Measurements from ENCODE around the gene TMEM11. TPM values are rescaled to one million over a fixed set of nuclear protein-coding genes. Genes with fewer than 3 reads are reported as not detected.

Gene TMEM11
- total RNA-seq, 1 donor = 21.6 TPM

DNA sequence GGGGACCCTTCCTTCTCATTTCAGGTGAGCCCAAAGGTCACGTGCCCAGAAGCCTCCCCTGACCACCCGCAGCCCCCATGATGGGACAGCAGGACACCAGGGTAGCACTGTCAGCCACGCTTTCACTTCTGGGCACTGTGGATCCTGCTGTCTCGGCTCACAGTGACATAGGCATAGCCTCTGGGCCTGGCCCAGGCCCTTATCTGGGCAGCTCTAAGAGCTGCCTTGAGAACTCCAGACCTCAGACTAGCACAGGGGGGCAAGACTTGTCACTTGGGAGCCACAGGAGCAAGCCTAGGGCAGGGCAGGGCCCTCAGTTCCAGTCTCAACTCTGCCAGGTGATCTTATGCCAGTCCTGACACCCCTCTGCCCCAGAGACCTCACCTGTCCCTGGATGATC is 34.5 kb upstream of the TMEM11 start:
- no peak overlapping the region for H3K4me3 ChIP-seq (ENCODE audit: low read depth, low read length)
- DNase-seq (ENCODE audit: low read depth) = no peak
- TF ChIP-seq, protein P1, sequence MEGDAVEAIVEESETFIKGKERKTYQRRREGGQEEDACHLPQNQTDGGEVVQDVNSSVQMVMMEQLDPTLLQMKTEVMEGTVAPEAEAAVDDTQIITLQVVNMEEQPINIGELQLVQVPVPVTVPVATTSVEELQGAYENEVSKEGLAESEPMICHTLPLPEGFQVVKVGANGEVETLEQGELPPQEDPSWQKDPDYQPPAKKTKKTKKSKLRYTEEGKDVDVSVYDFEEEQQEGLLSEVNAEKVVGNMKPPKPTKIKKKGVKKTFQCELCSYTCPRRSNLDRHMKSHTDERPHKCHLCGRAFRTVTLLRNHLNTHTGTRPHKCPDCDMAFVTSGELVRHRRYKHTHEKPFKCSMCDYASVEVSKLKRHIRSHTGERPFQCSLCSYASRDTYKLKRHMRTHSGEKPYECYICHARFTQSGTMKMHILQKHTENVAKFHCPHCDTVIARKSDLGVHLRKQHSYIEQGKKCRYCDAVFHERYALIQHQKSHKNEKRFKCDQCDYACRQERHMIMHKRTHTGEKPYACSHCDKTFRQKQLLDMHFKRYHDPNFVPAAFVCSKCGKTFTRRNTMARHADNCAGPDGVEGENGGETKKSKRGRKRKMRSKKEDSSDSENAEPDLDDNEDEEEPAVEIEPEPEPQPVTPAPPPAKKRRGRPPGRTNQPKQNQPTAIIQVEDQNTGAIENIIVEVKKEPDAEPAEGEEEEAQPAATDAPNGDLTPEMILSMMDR (IDR thresholded peaks at IDR 0.05; ENCODE audit: insufficient read depth, low read depth, low read length) = no peak

DNA sequence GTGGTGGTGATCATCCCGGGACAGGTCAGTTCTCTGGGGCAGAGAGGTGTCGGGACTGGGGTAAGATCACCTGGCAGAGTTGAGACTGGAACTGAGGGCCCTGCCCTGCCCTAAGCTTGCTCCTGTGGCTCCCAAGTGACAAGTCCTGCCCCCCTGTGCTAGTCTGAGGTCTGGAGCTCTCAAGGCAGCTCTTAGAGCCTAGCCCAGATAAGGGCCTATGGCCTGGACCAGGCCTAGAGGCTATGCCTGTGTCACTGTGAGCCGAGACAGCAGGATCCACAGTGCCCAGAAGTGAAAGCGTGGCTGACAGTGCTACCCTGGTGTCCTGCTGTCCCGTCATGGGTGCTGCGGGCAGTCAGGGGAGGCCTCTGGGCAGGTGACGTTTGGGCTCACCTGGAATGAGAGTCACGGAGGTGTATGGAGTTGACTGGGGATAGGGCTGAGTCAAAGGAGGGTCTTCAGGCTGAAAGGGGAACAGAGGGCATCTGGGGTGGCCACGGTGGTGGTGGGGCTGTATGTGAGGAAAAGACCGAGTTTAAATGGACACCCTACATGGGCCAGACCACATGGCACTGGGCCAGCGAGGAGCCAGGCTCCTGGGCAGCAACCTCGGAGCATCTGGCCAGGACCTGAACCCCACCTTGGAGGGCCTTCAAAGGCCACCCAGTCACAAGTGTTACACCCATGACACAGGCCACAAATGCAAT is 33.7 kb upstream of the TMEM11 start:
- H3K4me3 ChIP-seq (ENCODE audit: low read depth, low read length) = no peak overlapping the region
- no peak for DNase-seq (ENCODE audit: low read depth)
- TF ChIP-seq, protein P1 (IDR thresholded peaks at IDR 0.05; ENCODE audit: insufficient read depth, low read depth, low read length) = no peak

DNA sequence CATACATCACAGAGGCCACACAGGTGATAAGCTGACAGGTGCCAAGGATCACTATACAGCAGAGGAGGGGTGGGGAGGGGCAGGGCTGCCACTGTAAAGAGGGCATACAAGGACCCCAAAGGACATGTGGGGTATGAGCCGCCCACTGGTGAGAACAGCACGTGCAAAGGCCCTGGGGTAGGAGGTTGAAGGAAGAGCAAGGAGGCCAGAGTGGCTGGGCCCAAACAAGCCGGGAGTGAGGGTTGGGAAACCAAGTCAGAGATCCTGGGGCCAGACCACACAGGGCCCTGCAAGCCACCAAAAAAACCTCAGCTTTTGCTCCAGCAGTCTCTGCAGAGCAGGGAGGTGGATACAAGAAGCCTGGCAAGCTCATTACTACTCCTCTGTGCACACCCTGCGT is 32.7 kb upstream of the TMEM11 start:
- no peak for DNase-seq (ENCODE audit: low read depth)
- H3K4me3 ChIP-seq (ENCODE audit: low read depth, low read length) = no peak overlapping the region
- TF ChIP-seq, protein P1 (IDR thresholded peaks at IDR 0.05; ENCODE audit: insufficient read depth, low read depth, low read length) = no peak

DNA sequence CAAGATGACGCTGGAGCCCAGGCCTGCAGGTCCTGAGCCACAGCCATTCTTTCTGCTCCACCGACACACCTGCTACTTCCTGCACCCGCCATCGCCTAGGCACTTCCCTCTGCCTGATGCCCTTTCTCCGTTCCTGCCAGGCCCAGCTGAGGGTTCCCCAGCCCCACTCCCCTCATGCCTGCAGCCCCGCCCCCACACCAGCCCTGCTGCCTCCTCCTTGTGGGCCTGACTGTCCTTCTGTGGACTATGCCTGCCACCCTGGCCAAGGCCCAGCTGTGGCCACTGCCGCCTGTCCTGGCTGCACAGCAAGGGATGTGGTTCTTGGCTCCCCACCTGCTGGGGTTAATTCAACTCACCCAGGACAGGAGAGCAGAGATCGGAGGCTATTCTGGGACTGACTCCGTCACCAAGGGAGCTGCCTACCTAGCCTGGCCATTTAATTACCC is 31.7 kb upstream of the TMEM11 start:
- DNase-seq (ENCODE audit: low read depth) = no peak
- TF ChIP-seq, protein P1 (IDR thresholded peaks at IDR 0.05; ENCODE audit: insufficient read depth, low read depth, low read length) = no peak
- H3K4me3 ChIP-seq (ENCODE audit: low read depth, low read length) = no peak overlapping the region

DNA sequence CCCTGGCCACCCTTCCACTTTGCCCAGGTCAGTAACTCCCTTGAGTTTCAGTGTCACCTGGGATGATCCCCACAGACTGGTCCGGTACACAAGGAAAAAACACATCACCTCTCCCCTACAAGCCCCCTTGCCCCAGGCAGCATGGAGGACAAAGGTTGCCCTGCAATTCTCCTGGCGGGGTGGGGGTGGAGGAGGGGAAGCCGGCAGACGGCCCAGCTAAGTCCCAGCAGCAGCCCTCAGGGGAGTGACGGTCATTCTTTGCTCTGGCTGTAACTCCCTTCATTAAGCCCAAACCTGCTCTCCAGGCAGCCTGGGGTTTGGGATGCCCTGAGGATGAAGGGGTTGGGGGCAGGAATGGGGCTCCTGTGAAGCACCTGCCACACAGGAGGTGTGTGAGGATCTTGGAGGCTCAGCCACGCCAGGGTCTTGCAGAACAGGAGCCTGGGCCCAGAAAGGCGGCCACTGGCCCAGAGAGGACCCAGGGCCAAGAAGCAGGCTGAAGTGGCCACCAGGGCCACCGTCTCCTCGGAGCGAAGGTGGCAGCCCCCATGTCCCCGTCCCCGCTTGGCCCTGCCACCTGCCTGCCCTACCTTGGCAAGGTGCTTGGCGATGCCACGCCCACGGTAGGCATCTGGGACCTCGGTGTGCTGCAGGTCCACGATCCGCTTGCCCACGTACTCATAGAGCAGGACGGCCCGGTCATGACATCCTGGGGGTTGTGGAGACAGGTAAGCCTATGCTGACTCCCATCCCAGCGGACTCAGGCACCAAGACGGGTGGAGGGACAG is 29.7 kb upstream of the TMEM11 start:
- DNase-seq (ENCODE audit: low read depth) = no peak
- TF ChIP-seq, protein P1 (IDR thresholded peaks at IDR 0.05; ENCODE audit: insufficient read depth, low read depth, low read length) = no peak
- no peak overlapping the region for H3K4me3 ChIP-seq (ENCODE audit: low read depth, low read length)

DNA sequence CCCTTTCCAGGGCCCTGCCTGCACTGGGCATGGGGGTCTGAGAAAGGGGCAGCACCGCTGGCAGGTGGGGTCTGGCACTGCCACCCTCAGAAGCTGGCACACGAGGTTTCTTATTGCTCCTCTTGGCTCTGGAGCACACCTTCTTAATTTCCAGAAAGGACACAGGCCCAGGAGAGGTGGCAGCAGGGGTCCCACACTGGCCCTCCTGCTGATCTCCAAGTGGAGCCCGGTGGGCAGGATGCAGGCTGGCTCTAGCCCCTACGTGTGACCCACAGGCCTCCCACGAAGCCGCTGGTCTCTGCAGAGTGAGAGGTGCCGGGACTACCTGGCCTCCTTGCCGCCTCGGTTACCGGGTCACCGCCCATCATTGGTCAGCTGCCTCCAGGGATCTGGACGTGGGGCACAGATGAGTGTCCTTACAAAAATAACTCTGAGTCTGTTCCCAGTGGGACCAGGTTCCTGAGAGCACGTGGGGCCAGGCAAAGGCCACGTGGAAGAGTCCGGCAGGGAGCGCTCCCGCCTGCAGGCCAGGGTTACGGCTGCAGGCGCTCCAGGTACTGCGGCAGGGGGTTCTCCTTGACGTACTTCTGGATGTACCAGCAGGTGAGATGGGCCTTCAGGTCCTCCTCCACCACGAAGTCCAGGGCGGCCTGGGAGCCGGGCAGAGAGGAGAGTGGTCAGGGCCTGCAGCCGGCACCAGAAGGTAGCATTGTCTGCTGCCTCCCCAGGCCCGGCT is 29.0 kb upstream of the TMEM11 start:
- no peak overlapping the region for H3K4me3 ChIP-seq (ENCODE audit: low read depth, low read length)
- no peak for DNase-seq (ENCODE audit: low read depth)
- TF ChIP-seq, protein P1 (IDR thresholded peaks at IDR 0.05; ENCODE audit: insufficient read depth, low read depth, low read length) = no peak

All from fibroblast of villous mesenchyme (primary cell).